Endothelial cell of umbilical vein (primary cell): ENCODE results near the gene ETS1. TPM values are rescaled to one million over a fixed set of nuclear protein-coding genes. Genes with fewer than 3 reads are reported as not detected.

Source experiments
- BruUV-seq: library from RNA; stranded (reverse); fragments of 400-500 nt; replicated peaks from 2 replicates; lab custom pipeline; 2021; lab: Mats Ljungman, UMichigan
- CTCF ChIA-PET: fragments of 300-600, 350-600 bp; sonication (Branson Sonifier 250); formaldehyde crosslinking; loops from one replicate; lab custom pipeline; 2021; ENCODE audit warnings: antibody characterized with exemption, inconsistent platforms; lab: Charles Lee
- POLR2A ChIA-PET: fragments of 300-600, 350-600 bp; sonication (Branson Sonifier 250); formaldehyde crosslinking; loops from one replicate; lab custom pipeline; 2021; ENCODE audit warnings: antibody characterized with exemption, inconsistent platforms; lab: Charles Lee
- DNase-seq: peaks from one replicate; pipeline ENCODE4 v3.0.0-alpha.2; 2011; ENCODE audit warnings: low read depth, low spot score
- FAIRE-seq: peaks from 2 replicates; lab custom pipeline; 2011; peaks lifted over from hg19 to GRCh38; lab: Jason Lieb, UNC
- H2AFZ ChIP-seq: 2 replicates; pipeline ENCODE4 v1.6.0; 2012; ENCODE audit warnings: low read depth, low read length, control low read depth, inconsistent platforms
- H3K27ac ChIP-seq: 2 replicates; pipeline ENCODE4 v1.5.1; 2011; ENCODE audit warnings: low read depth, mild to moderate bottlenecking, control low read depth, low read length, moderate library complexity; ENCODE audit not compliant: insufficient read depth
- H3K27me3 ChIP-seq, 2 experiments: 2 replicates each; pipeline versions ENCODE4 v1.6.0 to v1.6.1; 2011; ENCODE audit warnings: low read length in 2 of 2, mixed read lengths in 1 of 2; ENCODE audit not compliant: control insufficient read depth in 2 of 2, insufficient read depth in 2 of 2
- H3K36me3 ChIP-seq, 2 experiments: 2 replicates in 1 of 2; 3 replicates in 1 of 2; pipeline ENCODE4 v1.5.1; 2011; ENCODE audit warnings: low read length in 2 of 2, mild to moderate bottlenecking in 1 of 2, moderate library complexity in 1 of 2; ENCODE audit not compliant: control insufficient read depth in 2 of 2, insufficient read depth in 2 of 2; ENCODE audit errors: extremely low read depth in 1 of 2
- H3K4me1 ChIP-seq: 3 replicates; pipeline ENCODE4 v1.5.1; 2011; ENCODE audit warnings: mild to moderate bottlenecking, low read length; ENCODE audit not compliant: control insufficient read depth, insufficient read depth; ENCODE audit errors: extremely low read depth
- H3K4me2 ChIP-seq: 2 replicates; pipeline ENCODE4 v1.6.1; 2011; ENCODE audit warnings: low read length, control low read depth, mixed read lengths; ENCODE audit not compliant: insufficient read depth
- H3K4me3 ChIP-seq, 3 experiments: fragments of 200-600 bp in 1 of 3; sonication (generic), shearing (Covaris generic) in 1 of 3; replicated peaks in 1 of 3; 2 replicates each; pipeline ENCODE4 v1.5.1; 2011 to 2016; ENCODE audit warnings: control low read depth in 3 of 3, low read length in 3 of 3, mild to moderate bottlenecking in 2 of 3, inconsistent platforms in 1 of 3, low read depth in 1 of 3, moderate library complexity in 1 of 3; ENCODE audit not compliant: insufficient read depth in 1 of 3
- H3K79me2 ChIP-seq: 2 replicates; pipeline ENCODE4 v1.6.0; 2012; ENCODE audit warnings: low read length, inconsistent platforms; ENCODE audit not compliant: control insufficient read depth, insufficient read depth
- H3K9ac ChIP-seq: replicated peaks from 2 replicates; pipeline ENCODE3; 2011; ENCODE audit warnings: low read length, control low read depth; ENCODE audit not compliant: insufficient read depth; ENCODE audit errors: extremely low read depth
- H3K9me1 ChIP-seq: replicated peaks from 3 replicates; pipeline ENCODE4 v1.6.0; 2011; ENCODE audit warnings: mild to moderate bottlenecking, low read length; ENCODE audit not compliant: control insufficient read depth, insufficient read depth; ENCODE audit errors: extremely low read depth
- H3K9me3 ChIP-seq: replicated peaks from 2 replicates; pipeline ENCODE4 v1.5.1; 2012; ENCODE audit warnings: low read length, inconsistent platforms; ENCODE audit not compliant: control insufficient read depth, insufficient read depth
- H4K20me1 ChIP-seq: replicated peaks from 2 replicates; pipeline ENCODE3; 2011; ENCODE audit warnings: mild to moderate bottlenecking, low read length; ENCODE audit not compliant: control insufficient read depth, insufficient read depth; ENCODE audit errors: extremely low read depth
- CTCF ChIP-seq, 2 donors: IDR thresholded peaks; 1 replicate in 1 of 2; 2 replicates in 1 of 2; pipeline ENCODE4 v1.5.1; 2011; ENCODE audit warnings: low read length in 2 of 2, mild to moderate bottlenecking in 2 of 2, moderate library complexity in 2 of 2, control low read depth in 1 of 2, inconsistent platforms in 1 of 2, low read depth in 1 of 2; ENCODE audit not compliant: insufficient read depth in 1 of 2; ENCODE audit errors: extremely low read depth in 1 of 2
- EZH2 ChIP-seq: IDR thresholded peaks from 2 replicates; pipeline ENCODE4 v1.6.1; 2012; ENCODE audit warnings: borderline replicate concordance, low read depth, mild to moderate bottlenecking, moderate library complexity, low read length, inconsistent platforms; ENCODE audit not compliant: severe bottlenecking
- FOS ChIP-seq: IDR thresholded peaks from 2 replicates; pipeline ENCODE4 v1.6.1; 2011; ENCODE audit warnings: mild to moderate bottlenecking, low read length, moderate library complexity, borderline replicate concordance; ENCODE audit not compliant: insufficient read depth
- JUN ChIP-seq: IDR thresholded peaks from 2 replicates; pipeline ENCODE4 v1.6.1; 2011; ENCODE audit warnings: borderline replicate concordance, low read depth; ENCODE audit not compliant: insufficient read length, insufficient read depth
- MYC ChIP-seq: IDR thresholded peaks from one replicate; pipeline ENCODE4 v1.6.1; 2011; ENCODE audit warnings: mild to moderate bottlenecking, low read depth, low read length
- POLR2A ChIP-seq: IDR thresholded peaks from 2 replicates; pipeline ENCODE4 v1.6.1; 2012; ENCODE audit warnings: low read depth, mild to moderate bottlenecking, control low read depth, low read length
- POLR2AphosphoS5 ChIP-seq: IDR thresholded peaks from 2 replicates; pipeline ENCODE4 v1.6.1; 2012; ENCODE audit warnings: low read depth, mild to moderate bottlenecking, control low read depth, low read length, moderate library complexity; ENCODE audit not compliant: insufficient read depth
- dilution Hi-C: fragments of 300-500 bp; cut with MboI; formaldehyde crosslinking; loops from one replicate; pipeline ENCODE4 v1.15.0; 2019; ENCODE audit warnings: low sequenced_read_pairs; ENCODE audit not compliant: extremely low pct_ligation_motif_present
- intact Hi-C: fragments of 100-400 bp; cut with micrococcal nuclease; formaldehyde crosslinking; loops from one replicate; pipeline ENCODE4 v1.10.0; 2022
- polyA plus RNA-seq, 4 experiments: library from polyadenylated mRNA; depleted of rRNA in 3 of 4; stranded (reverse) in 3 of 4; unstranded in 1 of 4; fragments of >200 nt; gene quantifications; 2 replicates each; pipeline versions ENCODE4 v1.2.1 to v1.2.3, GENCODE V29; 2011 to 2012; ENCODE audit warnings: missing spikeins in 1 of 4
- total RNA-seq: library from RNA; stranded (reverse); gene quantifications from 2 replicates; pipeline ENCODE4 v1.2.3, GENCODE V29; 2021
- TF ChIP-seq, protein P1 (sequence below): IDR thresholded peaks from 2 replicates; pipeline ENCODE4 v1.6.1; 2011; ENCODE audit not compliant: insufficient read depth, insufficient read length

The ETS1 gene
- total and polyA plus RNA-seq, 2 donors (not counting 3 experiments of a cell fraction or from before 2014, with no cell fraction given) = 34.2 to 115 TPM

- POLR2A ChIA-PET = interaction anchor here (1.3 to 1.4 kb wide), 2 partner anchors 9 to 173 kb away, joined by 3 to 4 read pairs; no protein-coding TSS in a partner anchor
- Histone ChIP-seq H3K27me3 (no peaks in the 10 kb centered on the region), H3K4me2 (peak overlapping the region; percentile 25), H4K20me1 (peaks cover 3% of the 10 kb centered on the region), H3K4me1 (peaks cover 53% of the 10 kb centered on the region), H3K9me1 (no peaks in the 10 kb centered on the region), H3K9me3 (no peaks in the 10 kb centered on the region), H3K4me3 (no peak overlapping the region), H3K79me2 (peaks cover 96% of the 10 kb centered on the region), H3K36me3 (peaks cover 2 to 7% of the 10 kb centered on the region in 2 experiments), H3K9ac (no peak overlapping the region), H2AFZ (no peak overlapping the region), H3K27ac (peak overlapping the region; percentile 40)
- TF ChIP-seq POLR2AphosphoS5 = no peak
- TF ChIP-seq EZH2 = no peak
- TF ChIP-seq POLR2A = no peak
- no peak for TF ChIP-seq CTCF (IDR thresholded peaks at IDR 0.05; ENCODE audit: extremely low read depth in 1 of 2, insufficient read depth in 1 of 2, low read depth in 1 of 2, low read length in 2 of 2)
- TF ChIP-seq, protein P1, sequence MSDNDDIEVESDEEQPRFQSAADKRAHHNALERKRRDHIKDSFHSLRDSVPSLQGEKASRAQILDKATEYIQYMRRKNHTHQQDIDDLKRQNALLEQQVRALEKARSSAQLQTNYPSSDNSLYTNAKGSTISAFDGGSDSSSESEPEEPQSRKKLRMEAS = no peak
- TF ChIP-seq JUN = peak; percentile 61
- TF ChIP-seq MYC = no peak
- peak; percentile 58 for TF ChIP-seq FOS
- DNase-seq (no peak), FAIRE-seq (peak; percentile 64)
- no TSS peak for BruUV-seq
- intact Hi-C loops = loop anchor here (1.0 to 5.0 kb wide), 3 partner anchors 7 to 317 kb away; no protein-coding TSS in a partner anchor
- CTCF ChIA-PET = interaction anchor here (0.9 to 2.9 kb wide), 5 partner anchors 9 to 219 kb away, joined by 3 to 8 read pairs (median 4); no protein-coding TSS in a partner anchor
- dilution Hi-C loops = no loop called here
Measured at GRCh38 chr11:128509621-128510389, 77.6 kb downstream of the ETS1 start.
